Neural cell (in vitro differentiated cells): Measurements from ENCODE around the gene ACOT8. TPM values are rescaled to one million over a fixed set of nuclear protein-coding genes. Genes with fewer than 3 reads are reported as not detected.

Source experiments
- H2AFZ ChIP-seq: fragments of 200-600, 300-800 bp; sonication (generic), shearing (Covaris generic); 2 replicates; pipeline ENCODE4 v1.6.0; 2014; ENCODE audit warnings: low read depth, mild to moderate bottlenecking, antibody characterized with exemption, low read length, moderate library complexity
- H3F3A ChIP-seq: fragments of 200-600 bp; shearing (Covaris generic); 2 replicates; pipeline ENCODE4 v1.6.1; 2016; ENCODE audit warnings: mild to moderate bottlenecking, moderate library complexity, mixed read lengths, antibody characterized with exemption, low read length; ENCODE audit not compliant: insufficient read depth, poor library complexity, severe bottlenecking
- H3K27ac ChIP-seq: fragments of 200-600, 300-800 bp; sonication (generic), shearing (Covaris generic); 2 replicates; pipeline ENCODE4 v1.5.1; 2014; ENCODE audit warnings: mild to moderate bottlenecking, low read length, moderate library complexity
- H3K27me3 ChIP-seq: fragments of 300-800, 200-600 bp; sonication (generic), shearing (Covaris generic); 2 replicates; pipeline ENCODE4 v1.6.0; 2014; ENCODE audit warnings: mild to moderate bottlenecking, low read depth, low read length, moderate library complexity; ENCODE audit not compliant: insufficient read depth
- H3K36me3 ChIP-seq: fragments of 300-800, 200-600 bp; sonication (generic), shearing (Covaris generic); 2 replicates; pipeline ENCODE4 v1.5.1; 2014; ENCODE audit warnings: mild to moderate bottlenecking, antibody characterized with exemption, low read length, moderate library complexity; ENCODE audit not compliant: insufficient read depth
- H3K4me2 ChIP-seq: fragments of 300-800, 200-600 bp; sonication (generic), shearing (Covaris generic); 2 replicates; pipeline ENCODE4 v1.6.0; 2014; ENCODE audit warnings: mild to moderate bottlenecking, low read length
- H3K4me3 ChIP-seq: fragments of 300-800, 200-600 bp; sonication (generic), shearing (Covaris generic); 2 replicates; pipeline ENCODE4 v1.5.1; 2014; ENCODE audit warnings: mild to moderate bottlenecking, low read length, moderate library complexity
- H3K79me2 ChIP-seq: fragments of 200-600 bp; shearing (Covaris generic); replicated peaks from 2 replicates; pipeline ENCODE4 v1.6.0; 2014; ENCODE audit warnings: mild to moderate bottlenecking, low read length, moderate library complexity; ENCODE audit not compliant: insufficient read depth
- H3K9ac ChIP-seq: fragments of 300-800, 200-600 bp; sonication (generic), shearing (Covaris generic); 2 replicates; pipeline ENCODE4 v1.6.1; 2016; ENCODE audit warnings: mild to moderate bottlenecking, low read length, mixed read lengths
- H3K9me2 ChIP-seq: fragments of 200-600 bp; shearing (Covaris generic); 2 replicates; pipeline ENCODE4 v1.6.1; 2016; ENCODE audit warnings: mild to moderate bottlenecking, low read length, mixed read lengths; ENCODE audit not compliant: insufficient read depth
- H3K9me3 ChIP-seq: fragments of 200-600, 300-800 bp; sonication (generic), shearing (Covaris generic); 2 replicates; pipeline ENCODE4 v1.6.1; 2016; ENCODE audit warnings: mild to moderate bottlenecking, mixed run types, low read length, moderate library complexity, mixed read lengths
- H4K20me1 ChIP-seq: fragments of 200-600 bp; shearing (Covaris generic); 2 replicates; pipeline ENCODE4 v1.6.1; 2016; ENCODE audit warnings: mild to moderate bottlenecking, mixed run types; ENCODE audit not compliant: insufficient read depth
- EP300 ChIP-seq: fragments of 450-650 bp; conservative IDR thresholded peaks from 2 replicates; pipeline ENCODE4 v1.6.1; 2014; ENCODE audit warnings: antibody characterized with exemption, mild to moderate bottlenecking, moderate library complexity; ENCODE audit not compliant: poor library complexity, severe bottlenecking
- EZH2 ChIP-seq: fragments of 200-600, 300-800 bp; shearing (Covaris generic), sonication (generic); IDR thresholded peaks from 2 replicates; pipeline ENCODE4 v1.6.1; 2014; ENCODE audit warnings: antibody characterized with exemption, low read length, borderline replicate concordance, mild to moderate bottlenecking; ENCODE audit not compliant: insufficient read depth, poor library complexity, severe bottlenecking
- MXI1 ChIP-seq: fragments of 450-650 bp; conservative IDR thresholded peaks from 2 replicates; pipeline ENCODE4 v1.6.1; 2014; ENCODE audit warnings: antibody characterized with exemption, mild to moderate bottlenecking; ENCODE audit not compliant: poor library complexity, severe bottlenecking
- POLR2AphosphoS5 ChIP-seq: IDR thresholded peaks from 2 replicates; pipeline ENCODE4 v1.6.1; 2012
- RAD21 ChIP-seq: fragments of 450-650 bp; conservative IDR thresholded peaks from 2 replicates; pipeline ENCODE4 v1.6.1; 2014; ENCODE audit warnings: antibody characterized with exemption, mild to moderate bottlenecking, moderate library complexity
- SMC3 ChIP-seq: fragments of 450-650 bp; conservative IDR thresholded peaks from 2 replicates; pipeline ENCODE4 v1.6.1; 2014; ENCODE audit warnings: antibody characterized with exemption, mild to moderate bottlenecking, moderate library complexity; ENCODE audit not compliant: poor library complexity
- TAF1 ChIP-seq: IDR thresholded peaks from 2 replicates; pipeline ENCODE4 v1.6.1; 2012; ENCODE audit warnings: low read depth
- polyA plus RNA-seq: library from polyadenylated mRNA; depleted of rRNA; stranded (reverse); fragments of >200 nt; gene quantifications from 2 replicates; pipeline ENCODE4 v1.2.3, GENCODE V29; 2014
- TF ChIP-seq, protein P1 (sequence below): IDR thresholded peaks from 2 replicates; pipeline ENCODE4 v1.6.1; 2012; ENCODE audit warnings: borderline replicate concordance
- TF ChIP-seq, protein P2 (sequence below): fragments of 450-650 bp; IDR thresholded peaks from 2 replicates; pipeline ENCODE4 v1.5.1; 2014; ENCODE audit warnings: antibody characterized with exemption, mild to moderate bottlenecking, moderate library complexity; ENCODE audit not compliant: poor library complexity, severe bottlenecking

Gene ACOT8
- polyA plus RNA-seq, 1 donor from 2014 or later: 68.7 TPM

DNA sequence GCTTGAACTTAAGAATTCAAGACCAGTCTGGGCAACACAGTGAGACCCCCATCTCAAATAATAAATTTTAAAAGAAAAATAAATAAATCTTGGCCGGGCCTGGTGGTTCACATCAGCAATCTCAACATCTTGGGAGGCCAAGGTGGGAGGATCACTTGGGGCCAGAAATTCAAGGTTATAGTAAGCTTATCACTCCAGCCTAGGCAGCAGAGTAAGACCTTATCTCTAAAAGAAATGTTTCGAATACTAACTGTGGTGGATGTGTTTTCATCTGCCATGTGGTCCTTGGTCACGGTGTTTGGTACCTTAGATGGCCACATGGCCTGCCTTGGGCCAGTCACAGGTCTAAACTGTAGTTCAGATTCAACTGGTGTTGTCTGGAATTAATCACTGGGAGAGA is 39.0 kb downstream of the ACOT8 start:
- H3K4me3 ChIP-seq: no peak overlapping the region
- H3K36me3 ChIP-seq: no peaks in the 10 kb centered on the region
- H2AFZ ChIP-seq: no peak overlapping the region
- no peak overlapping the region for H3K9ac ChIP-seq
- no peaks in the 10 kb centered on the region for H3F3A ChIP-seq
- H3K9me3 ChIP-seq: no peaks in the 10 kb centered on the region
- H3K79me2 ChIP-seq: peaks cover under 1% of the 10 kb centered on the region
- TF ChIP-seq SMC3: no peak
- no peak for TF ChIP-seq EZH2
- no peak for TF ChIP-seq POLR2AphosphoS5
- no peak for TF ChIP-seq RAD21
- TF ChIP-seq, protein P1, sequence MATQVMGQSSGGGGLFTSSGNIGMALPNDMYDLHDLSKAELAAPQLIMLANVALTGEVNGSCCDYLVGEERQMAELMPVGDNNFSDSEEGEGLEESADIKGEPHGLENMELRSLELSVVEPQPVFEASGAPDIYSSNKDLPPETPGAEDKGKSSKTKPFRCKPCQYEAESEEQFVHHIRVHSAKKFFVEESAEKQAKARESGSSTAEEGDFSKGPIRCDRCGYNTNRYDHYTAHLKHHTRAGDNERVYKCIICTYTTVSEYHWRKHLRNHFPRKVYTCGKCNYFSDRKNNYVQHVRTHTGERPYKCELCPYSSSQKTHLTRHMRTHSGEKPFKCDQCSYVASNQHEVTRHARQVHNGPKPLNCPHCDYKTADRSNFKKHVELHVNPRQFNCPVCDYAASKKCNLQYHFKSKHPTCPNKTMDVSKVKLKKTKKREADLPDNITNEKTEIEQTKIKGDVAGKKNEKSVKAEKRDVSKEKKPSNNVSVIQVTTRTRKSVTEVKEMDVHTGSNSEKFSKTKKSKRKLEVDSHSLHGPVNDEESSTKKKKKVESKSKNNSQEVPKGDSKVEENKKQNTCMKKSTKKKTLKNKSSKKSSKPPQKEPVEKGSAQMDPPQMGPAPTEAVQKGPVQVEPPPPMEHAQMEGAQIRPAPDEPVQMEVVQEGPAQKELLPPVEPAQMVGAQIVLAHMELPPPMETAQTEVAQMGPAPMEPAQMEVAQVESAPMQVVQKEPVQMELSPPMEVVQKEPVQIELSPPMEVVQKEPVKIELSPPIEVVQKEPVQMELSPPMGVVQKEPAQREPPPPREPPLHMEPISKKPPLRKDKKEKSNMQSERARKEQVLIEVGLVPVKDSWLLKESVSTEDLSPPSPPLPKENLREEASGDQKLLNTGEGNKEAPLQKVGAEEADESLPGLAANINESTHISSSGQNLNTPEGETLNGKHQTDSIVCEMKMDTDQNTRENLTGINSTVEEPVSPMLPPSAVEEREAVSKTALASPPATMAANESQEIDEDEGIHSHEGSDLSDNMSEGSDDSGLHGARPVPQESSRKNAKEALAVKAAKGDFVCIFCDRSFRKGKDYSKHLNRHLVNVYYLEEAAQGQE: no peak
- TF ChIP-seq MXI1: no peak
- no peak for TF ChIP-seq EP300
- TF ChIP-seq, protein P2, sequence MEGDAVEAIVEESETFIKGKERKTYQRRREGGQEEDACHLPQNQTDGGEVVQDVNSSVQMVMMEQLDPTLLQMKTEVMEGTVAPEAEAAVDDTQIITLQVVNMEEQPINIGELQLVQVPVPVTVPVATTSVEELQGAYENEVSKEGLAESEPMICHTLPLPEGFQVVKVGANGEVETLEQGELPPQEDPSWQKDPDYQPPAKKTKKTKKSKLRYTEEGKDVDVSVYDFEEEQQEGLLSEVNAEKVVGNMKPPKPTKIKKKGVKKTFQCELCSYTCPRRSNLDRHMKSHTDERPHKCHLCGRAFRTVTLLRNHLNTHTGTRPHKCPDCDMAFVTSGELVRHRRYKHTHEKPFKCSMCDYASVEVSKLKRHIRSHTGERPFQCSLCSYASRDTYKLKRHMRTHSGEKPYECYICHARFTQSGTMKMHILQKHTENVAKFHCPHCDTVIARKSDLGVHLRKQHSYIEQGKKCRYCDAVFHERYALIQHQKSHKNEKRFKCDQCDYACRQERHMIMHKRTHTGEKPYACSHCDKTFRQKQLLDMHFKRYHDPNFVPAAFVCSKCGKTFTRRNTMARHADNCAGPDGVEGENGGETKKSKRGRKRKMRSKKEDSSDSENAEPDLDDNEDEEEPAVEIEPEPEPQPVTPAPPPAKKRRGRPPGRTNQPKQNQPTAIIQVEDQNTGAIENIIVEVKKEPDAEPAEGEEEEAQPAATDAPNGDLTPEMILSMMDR: no peak
- TF ChIP-seq TAF1: no peak
- H3K9me2 ChIP-seq: no peaks in the 10 kb centered on the region
- no peaks in the 10 kb centered on the region for H3K27me3 ChIP-seq
- no peak overlapping the region for H3K27ac ChIP-seq
- no peak overlapping the region for H3K4me2 ChIP-seq
- H4K20me1 ChIP-seq: no peaks in the 10 kb centered on the region

DNA sequence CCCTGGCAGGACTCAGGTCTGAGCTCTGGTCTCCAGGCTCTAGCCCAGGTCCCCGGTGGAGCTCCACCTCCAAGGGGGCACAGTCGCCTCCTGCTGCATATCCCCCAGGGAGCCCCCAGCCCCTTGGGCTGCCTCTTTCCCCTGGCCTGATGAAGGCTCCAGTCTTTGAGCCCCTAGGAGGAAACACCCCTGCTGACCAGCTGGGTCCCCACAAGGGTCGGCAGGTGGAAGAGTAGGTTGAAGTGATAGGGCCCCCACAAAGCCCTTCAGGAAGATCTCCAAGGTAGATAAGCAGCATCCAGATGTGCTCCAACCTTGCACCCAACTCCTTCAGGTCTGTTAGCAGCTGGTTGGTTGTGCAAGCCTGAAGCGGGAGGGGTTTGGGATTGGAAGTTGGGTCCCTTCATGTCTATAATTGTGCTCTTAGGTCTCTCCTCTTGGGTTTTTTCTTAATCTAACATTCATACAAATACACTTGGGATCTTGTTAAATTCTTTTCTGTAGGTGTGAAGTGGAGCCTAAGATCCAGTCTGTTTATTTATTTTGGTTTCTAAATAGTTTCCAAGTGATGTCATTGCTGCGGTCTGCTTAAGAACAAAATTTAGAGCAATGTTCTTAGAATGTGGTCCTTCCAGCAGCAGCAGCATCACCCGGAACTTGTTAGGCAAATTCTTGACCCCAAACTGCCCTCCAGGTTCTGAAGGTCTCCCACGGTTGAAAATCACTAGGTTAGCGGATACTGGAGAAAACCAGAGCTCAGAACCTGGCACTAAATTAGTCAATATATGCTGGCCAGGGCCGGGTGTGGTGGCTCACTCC is 39.6 kb downstream of the ACOT8 start:
- TF ChIP-seq, protein P2: no peak
- TF ChIP-seq POLR2AphosphoS5 (no peak), TAF1 (no peak), EP300 (no peak), RAD21 (no peak)
- Histone ChIP-seq H3K27ac (no peak overlapping the region), H3K27me3 (no peaks in the 10 kb centered on the region), H2AFZ (no peak overlapping the region), H3K9ac (no peak overlapping the region), H3K79me2 (peaks cover 7% of the 10 kb centered on the region), H4K20me1 (no peaks in the 10 kb centered on the region), H3K4me3 (no peak overlapping the region), H3K9me2 (no peaks in the 10 kb centered on the region), H3K36me3 (no peaks in the 10 kb centered on the region), H3K4me2 (no peak overlapping the region), H3F3A (no peaks in the 10 kb centered on the region), H3K9me3 (no peaks in the 10 kb centered on the region)
